Mesothelial cell of epicardium (in vitro differentiated cells): ENCODE measurements around the gene PRSS57. TPM values are rescaled to one million over a fixed set of nuclear protein-coding genes. Genes with fewer than 3 reads are reported as not detected.

Source experiments
- DNase-seq, 2 experiments: peaks; one replicate each; pipeline ENCODE4 v3.0.0; 2021; ENCODE audit warnings: low spot score in 2 of 2; ENCODE audit not compliant: unreplicated experiment in 2 of 2
- H3K27ac Mint-ChIP-seq: 2 replicates; pipeline ENCODE4 v1.8.0; 2021; ENCODE audit warnings: mixed read lengths
- H3K27me3 Mint-ChIP-seq: 2 replicates; pipeline ENCODE4 v1.8.0; 2021; ENCODE audit warnings: low read depth, mixed read lengths
- H3K36me3 Mint-ChIP-seq: 2 replicates; pipeline ENCODE4 v1.8.0; 2021; ENCODE audit warnings: mixed read lengths
- H3K4me1 Mint-ChIP-seq: 2 replicates; pipeline ENCODE4 v1.8.0; 2021; ENCODE audit warnings: mixed read lengths
- H3K4me3 Mint-ChIP-seq: 2 replicates; pipeline ENCODE4 v1.8.0; 2021; ENCODE audit warnings: mild to moderate bottlenecking, moderate library complexity, mixed read lengths
- H3K9me3 Mint-ChIP-seq: 2 replicates; pipeline ENCODE4 v1.8.0; 2021; ENCODE audit warnings: mixed read lengths
- CTCF ChIP-seq: fragments of 200-600 bp; sonication (generic); IDR thresholded peaks from one replicate; pipeline ENCODE4 v1.5.0; 2021; ENCODE audit warnings: antibody characterized with exemption; ENCODE audit not compliant: unreplicated experiment
- total RNA-seq: library from RNA; stranded (reverse); gene quantifications from 3 replicates; pipeline ENCODE4 v1.2.1, GENCODE V29; 2021

PRSS57 gene
- total RNA-seq, 1 donor from 2014 or later, result not detected

GRCh38 chr19:690203-690602 is 5.0 kb downstream of the PRSS57 start:
- no peak overlapping the region for H3K4me3 Mint-ChIP-seq
- no peak overlapping the region for H3K27ac Mint-ChIP-seq
- H3K27me3 Mint-ChIP-seq, result no peaks in the 10 kb centered on the region
- H3K36me3 Mint-ChIP-seq, result no peaks in the 10 kb centered on the region
- no peaks in the 10 kb centered on the region for H3K4me1 Mint-ChIP-seq
- no peak for TF ChIP-seq CTCF
- H3K9me3 Mint-ChIP-seq, result no peaks in the 10 kb centered on the region
- DNase-seq, result no peak

- DNase-seq, result no peak
- H3K27me3 Mint-ChIP-seq, result no peaks in the 10 kb centered on the region
- TF ChIP-seq CTCF, result no peak
- no peak overlapping the region for H3K4me3 Mint-ChIP-seq
- no peaks in the 10 kb centered on the region for H3K36me3 Mint-ChIP-seq
- no peak overlapping the region for H3K27ac Mint-ChIP-seq
- no peaks in the 10 kb centered on the region for H3K4me1 Mint-ChIP-seq
- H3K9me3 Mint-ChIP-seq, result no peaks in the 10 kb centered on the region
Measured at GRCh38 chr19:688992-689391, 6.3 kb downstream of the PRSS57 start.

- no peaks in the 10 kb centered on the region for H3K36me3 Mint-ChIP-seq
- no peak for TF ChIP-seq CTCF
- H3K9me3 Mint-ChIP-seq, result no peaks in the 10 kb centered on the region
- H3K4me1 Mint-ChIP-seq, result no peaks in the 10 kb centered on the region
- no peak overlapping the region for H3K4me3 Mint-ChIP-seq
- no peak for DNase-seq
- H3K27me3 Mint-ChIP-seq, result no peaks in the 10 kb centered on the region
- no peak overlapping the region for H3K27ac Mint-ChIP-seq
Measured at GRCh38 chr19:688214-688613, 7.0 kb downstream of the PRSS57 start.

GRCh38 chr19:687569-688166 is 7.6 kb downstream of the PRSS57 start:
- TF ChIP-seq CTCF, result no peak
- no peak for DNase-seq
- Mint-ChIP-seq H3K9me3 (no peaks in the 10 kb centered on the region), H3K4me1 (no peaks in the 10 kb centered on the region), H3K27ac (no peak overlapping the region), H3K4me3 (no peak overlapping the region), H3K36me3 (no peaks in the 10 kb centered on the region), H3K27me3 (no peaks in the 10 kb centered on the region)

- Mint-ChIP-seq H3K27ac (no peak overlapping the region), H3K36me3 (no peaks in the 10 kb centered on the region), H3K4me1 (no peaks in the 10 kb centered on the region), H3K4me3 (no peak overlapping the region), H3K27me3 (no peaks in the 10 kb centered on the region), H3K9me3 (no peaks in the 10 kb centered on the region)
- no peak for TF ChIP-seq CTCF
- no peak for DNase-seq
Measured at GRCh38 chr19:686589-687297, 8.5 kb downstream of the PRSS57 start.
